ENCODE data around the gene SARDH. TPM values are rescaled to one million over a fixed set of nuclear protein-coding genes. Genes with fewer than 3 reads are reported as not detected.

SARDH gene
- total RNA-seq, 1 experiment from 2014 or later = 5.3 TPM

DNA sequence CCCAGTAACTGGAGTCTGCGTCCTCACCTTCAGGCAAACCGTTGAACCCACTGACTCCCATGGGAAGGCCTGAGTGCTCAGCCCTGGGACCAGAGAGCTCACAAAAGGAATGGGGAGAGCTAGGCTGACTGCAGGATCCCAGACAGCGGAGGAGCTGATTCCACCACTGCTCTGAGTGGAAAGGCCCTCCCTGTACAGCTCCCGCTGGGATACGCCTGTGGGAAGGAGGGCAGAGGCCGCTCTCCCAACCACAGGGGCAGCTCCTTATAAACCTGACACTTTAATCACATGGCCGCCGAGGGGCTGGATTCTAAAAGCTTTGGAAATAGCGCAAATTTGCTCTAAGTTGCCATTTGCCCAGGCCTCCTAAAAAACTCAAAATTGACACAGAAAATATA, 64.9 kb downstream of the SARDH start:
- no peak overlapping the region for H2BK20ac ChIP-seq (ENCODE audit: low read depth, low read length, poor library complexity, severe bottlenecking)
- no peaks in the 10 kb centered on the region for H3K79me2 ChIP-seq (ENCODE audit: insufficient read depth, low read length)
- no peak overlapping the region for H4K5ac ChIP-seq (ENCODE audit: insufficient read length, low read depth, low read length)
- H3K23me2 ChIP-seq (ENCODE audit: insufficient read length, low read depth, low read length, poor library complexity, severe bottlenecking) = no peaks in the 10 kb centered on the region
- WGBS (ENCODE audit: extremely low coverage, insufficient read length, low lambda C conversion rate) = no CpG with 5 or more reads among the region's 9 CpGs
- TF ChIP-seq, protein P1, sequence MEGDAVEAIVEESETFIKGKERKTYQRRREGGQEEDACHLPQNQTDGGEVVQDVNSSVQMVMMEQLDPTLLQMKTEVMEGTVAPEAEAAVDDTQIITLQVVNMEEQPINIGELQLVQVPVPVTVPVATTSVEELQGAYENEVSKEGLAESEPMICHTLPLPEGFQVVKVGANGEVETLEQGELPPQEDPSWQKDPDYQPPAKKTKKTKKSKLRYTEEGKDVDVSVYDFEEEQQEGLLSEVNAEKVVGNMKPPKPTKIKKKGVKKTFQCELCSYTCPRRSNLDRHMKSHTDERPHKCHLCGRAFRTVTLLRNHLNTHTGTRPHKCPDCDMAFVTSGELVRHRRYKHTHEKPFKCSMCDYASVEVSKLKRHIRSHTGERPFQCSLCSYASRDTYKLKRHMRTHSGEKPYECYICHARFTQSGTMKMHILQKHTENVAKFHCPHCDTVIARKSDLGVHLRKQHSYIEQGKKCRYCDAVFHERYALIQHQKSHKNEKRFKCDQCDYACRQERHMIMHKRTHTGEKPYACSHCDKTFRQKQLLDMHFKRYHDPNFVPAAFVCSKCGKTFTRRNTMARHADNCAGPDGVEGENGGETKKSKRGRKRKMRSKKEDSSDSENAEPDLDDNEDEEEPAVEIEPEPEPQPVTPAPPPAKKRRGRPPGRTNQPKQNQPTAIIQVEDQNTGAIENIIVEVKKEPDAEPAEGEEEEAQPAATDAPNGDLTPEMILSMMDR (conservative IDR thresholded peaks at IDR 0.05) = no peak
- H3K4me2 ChIP-seq (ENCODE audit: insufficient read depth, insufficient read length, low read length) = no peak overlapping the region
- H2BK12ac ChIP-seq (ENCODE audit: insufficient read length, low read depth, low read length) = no peak overlapping the region
- H2BK5ac ChIP-seq (ENCODE audit: insufficient read length, low read length) = no peak overlapping the region
- no peak overlapping the region for H3K14ac ChIP-seq (ENCODE audit: insufficient read depth, low read length)
- no peak overlapping the region for H3K27ac ChIP-seq (ENCODE audit: insufficient read length, low read depth, low read length)
- Mint-ChIP-seq H3K27me3 (ENCODE audit: low read depth) (no peaks in the 10 kb centered on the region; the same call in none of the 2 replicates), H3K9me3 (peaks cover 2 to 8% of the 10 kb centered on the region in 2 experiments; a peak in 3 of 5 replicates), H3K4me3 (no peak overlapping the region), H3K36me3 (ENCODE audit: insufficient read depth in 1 of 3, low read depth in 3 of 3) (peaks cover 3 to 12% (median 3%) of the 10 kb centered on the region in 3 experiments; a peak in 6 of 7 replicates), H3K4me1 (peaks cover 20 to 22% of the 10 kb centered on the region in 2 experiments), H3K27ac (no peak overlapping the region; a peak in 1 of 7 replicates)
- H3K18ac ChIP-seq (ENCODE audit: insufficient read length, low read depth, low read length) = no peak overlapping the region
- H3T11ph ChIP-seq (ENCODE audit: low read length) = no peak overlapping the region
- no peak overlapping the region for H3K23ac ChIP-seq (ENCODE audit: insufficient read length, low read depth, low read length)
- H3K79me1 ChIP-seq (ENCODE audit: insufficient read depth, low read depth, low read length, poor library complexity, severe bottlenecking) = no peaks in the 10 kb centered on the region
- DNase-seq = no peak
- no peak overlapping the region for H2AFZ ChIP-seq (ENCODE audit: low read length)
- H3K4ac ChIP-seq (ENCODE audit: low read depth, low read length) = no peak overlapping the region
- H4K20me1 ChIP-seq (ENCODE audit: control insufficient read depth, insufficient read depth, insufficient read length) = no peaks in the 10 kb centered on the region
- H2BK15ac ChIP-seq (ENCODE audit: low read depth, low read length) = no peak overlapping the region
- no peak overlapping the region for H2AK5ac ChIP-seq (ENCODE audit: insufficient read length, low read length)
- H3K9ac ChIP-seq (ENCODE audit: extremely low read depth, insufficient read length, low read length) = no peak overlapping the region
- no peak overlapping the region for H3K56ac ChIP-seq (ENCODE audit: insufficient read length, low read depth, low read length)
- no peak overlapping the region for H4K91ac ChIP-seq (ENCODE audit: insufficient read length, low read depth, low read length)
- no peak overlapping the region for H2BK120ac ChIP-seq (ENCODE audit: low read depth, low read length, poor library complexity, severe bottlenecking)
- H3K9me3 ChIP-seq (ENCODE audit: control insufficient read depth, low read depth, low read length) = no peaks in the 10 kb centered on the region
- H4K8ac ChIP-seq (replicated peaks; ENCODE audit: insufficient read length, low read depth, low read length) = no peak overlapping the region
- H3K4me1 ChIP-seq (ENCODE audit: insufficient read depth, low read length) = peaks cover 4% of the 10 kb centered on the region; the same call in 1 of the 2 replicates
- no peaks in the 10 kb centered on the region for H3K27me3 ChIP-seq (ENCODE audit: insufficient read depth, low read length)

Measured in H9 (cell line).